Endothelial cell of umbilical vein (primary cell): Measurements from ENCODE around the gene PFKP. TPM values are rescaled to one million over a fixed set of nuclear protein-coding genes. Genes with fewer than 3 reads are reported as not detected.

ENCODE experiments used
- BruUV-seq: library from RNA; stranded (reverse); fragments of 400-500 nt; replicated peaks from 2 replicates; lab custom pipeline; 2021; lab: Mats Ljungman, UMichigan
- CTCF ChIA-PET: fragments of 300-600, 350-600 bp; sonication (Branson Sonifier 250); formaldehyde crosslinking; loops from one replicate; lab custom pipeline; 2021; ENCODE audit warnings: antibody characterized with exemption, inconsistent platforms; lab: Charles Lee
- POLR2A ChIA-PET: fragments of 300-600, 350-600 bp; sonication (Branson Sonifier 250); formaldehyde crosslinking; loops from one replicate; lab custom pipeline; 2021; ENCODE audit warnings: antibody characterized with exemption, inconsistent platforms; lab: Charles Lee
- DNase-seq: peaks from one replicate; pipeline ENCODE4 v3.0.0-alpha.2; 2011; ENCODE audit warnings: low read depth, low spot score
- FAIRE-seq: peaks from 2 replicates; lab custom pipeline; 2011; peaks lifted over from hg19 to GRCh38; lab: Jason Lieb, UNC
- H2AFZ ChIP-seq: 2 replicates; pipeline ENCODE4 v1.6.0; 2012; ENCODE audit warnings: low read depth, low read length, control low read depth, inconsistent platforms
- H3K27ac ChIP-seq: 2 replicates; pipeline ENCODE4 v1.5.1; 2011; ENCODE audit warnings: low read depth, mild to moderate bottlenecking, control low read depth, low read length, moderate library complexity; ENCODE audit not compliant: insufficient read depth
- H3K27me3 ChIP-seq, 2 experiments: 2 replicates each; pipeline versions ENCODE4 v1.6.0 to v1.6.1; 2011; ENCODE audit warnings: low read length in 2 of 2, mixed read lengths in 1 of 2; ENCODE audit not compliant: control insufficient read depth in 2 of 2, insufficient read depth in 2 of 2
- H3K36me3 ChIP-seq, 2 experiments: 2 replicates in 1 of 2; 3 replicates in 1 of 2; pipeline ENCODE4 v1.5.1; 2011; ENCODE audit warnings: low read length in 2 of 2, mild to moderate bottlenecking in 1 of 2, moderate library complexity in 1 of 2; ENCODE audit not compliant: control insufficient read depth in 2 of 2, insufficient read depth in 2 of 2; ENCODE audit errors: extremely low read depth in 1 of 2
- H3K4me1 ChIP-seq: 3 replicates; pipeline ENCODE4 v1.5.1; 2011; ENCODE audit warnings: mild to moderate bottlenecking, low read length; ENCODE audit not compliant: control insufficient read depth, insufficient read depth; ENCODE audit errors: extremely low read depth
- H3K4me2 ChIP-seq: 2 replicates; pipeline ENCODE4 v1.6.1; 2011; ENCODE audit warnings: low read length, control low read depth, mixed read lengths; ENCODE audit not compliant: insufficient read depth
- H3K4me3 ChIP-seq, 3 experiments: fragments of 200-600 bp in 1 of 3; sonication (generic), shearing (Covaris generic) in 1 of 3; replicated peaks in 1 of 3; 2 replicates each; pipeline ENCODE4 v1.5.1; 2011 to 2016; ENCODE audit warnings: control low read depth in 3 of 3, low read length in 3 of 3, mild to moderate bottlenecking in 2 of 3, inconsistent platforms in 1 of 3, low read depth in 1 of 3, moderate library complexity in 1 of 3; ENCODE audit not compliant: insufficient read depth in 1 of 3
- H3K79me2 ChIP-seq: 2 replicates; pipeline ENCODE4 v1.6.0; 2012; ENCODE audit warnings: low read length, inconsistent platforms; ENCODE audit not compliant: control insufficient read depth, insufficient read depth
- H3K9ac ChIP-seq: replicated peaks from 2 replicates; pipeline ENCODE3; 2011; ENCODE audit warnings: low read length, control low read depth; ENCODE audit not compliant: insufficient read depth; ENCODE audit errors: extremely low read depth
- H3K9me1 ChIP-seq: replicated peaks from 3 replicates; pipeline ENCODE4 v1.6.0; 2011; ENCODE audit warnings: mild to moderate bottlenecking, low read length; ENCODE audit not compliant: control insufficient read depth, insufficient read depth; ENCODE audit errors: extremely low read depth
- H3K9me3 ChIP-seq: replicated peaks from 2 replicates; pipeline ENCODE4 v1.5.1; 2012; ENCODE audit warnings: low read length, inconsistent platforms; ENCODE audit not compliant: control insufficient read depth, insufficient read depth
- H4K20me1 ChIP-seq: replicated peaks from 2 replicates; pipeline ENCODE3; 2011; ENCODE audit warnings: mild to moderate bottlenecking, low read length; ENCODE audit not compliant: control insufficient read depth, insufficient read depth; ENCODE audit errors: extremely low read depth
- EZH2 ChIP-seq: IDR thresholded peaks from 2 replicates; pipeline ENCODE4 v1.6.1; 2012; ENCODE audit warnings: borderline replicate concordance, low read depth, mild to moderate bottlenecking, moderate library complexity, low read length, inconsistent platforms; ENCODE audit not compliant: severe bottlenecking
- FOS ChIP-seq: IDR thresholded peaks from 2 replicates; pipeline ENCODE4 v1.6.1; 2011; ENCODE audit warnings: mild to moderate bottlenecking, low read length, moderate library complexity, borderline replicate concordance; ENCODE audit not compliant: insufficient read depth
- GATA2 ChIP-seq: IDR thresholded peaks from 2 replicates; pipeline ENCODE4 v1.7.0; 2011; ENCODE audit warnings: low read depth, mild to moderate bottlenecking, moderate library complexity, mixed read lengths, low read length; ENCODE audit not compliant: insufficient read length, insufficient read depth
- JUN ChIP-seq: IDR thresholded peaks from 2 replicates; pipeline ENCODE4 v1.6.1; 2011; ENCODE audit warnings: borderline replicate concordance, low read depth; ENCODE audit not compliant: insufficient read length, insufficient read depth
- MYC ChIP-seq: IDR thresholded peaks from one replicate; pipeline ENCODE4 v1.6.1; 2011; ENCODE audit warnings: mild to moderate bottlenecking, low read depth, low read length
- POLR2A ChIP-seq: IDR thresholded peaks from 2 replicates; pipeline ENCODE4 v1.6.1; 2012; ENCODE audit warnings: low read depth, mild to moderate bottlenecking, control low read depth, low read length
- POLR2AphosphoS5 ChIP-seq: IDR thresholded peaks from 2 replicates; pipeline ENCODE4 v1.6.1; 2012; ENCODE audit warnings: low read depth, mild to moderate bottlenecking, control low read depth, low read length, moderate library complexity; ENCODE audit not compliant: insufficient read depth
- dilution Hi-C: fragments of 300-500 bp; cut with MboI; formaldehyde crosslinking; loops from one replicate; pipeline ENCODE4 v1.15.0; 2019; ENCODE audit warnings: low sequenced_read_pairs; ENCODE audit not compliant: extremely low pct_ligation_motif_present
- intact Hi-C: fragments of 100-400 bp; cut with micrococcal nuclease; formaldehyde crosslinking; loops from one replicate; pipeline ENCODE4 v1.10.0; 2022
- polyA plus RNA-seq, 4 experiments: library from polyadenylated mRNA; depleted of rRNA in 3 of 4; stranded (reverse) in 3 of 4; unstranded in 1 of 4; fragments of >200 nt; gene quantifications; 2 replicates each; pipeline versions ENCODE4 v1.2.1 to v1.2.3, GENCODE V29; 2011 to 2012; ENCODE audit warnings: missing spikeins in 1 of 4
- total RNA-seq: library from RNA; stranded (reverse); gene quantifications from 2 replicates; pipeline ENCODE4 v1.2.3, GENCODE V29; 2021
- TF ChIP-seq, protein P1 (sequence below), 2 donors: IDR thresholded peaks; 1 replicate in 1 of 2; 2 replicates in 1 of 2; pipeline ENCODE4 v1.5.1; 2011; ENCODE audit warnings: low read length in 2 of 2, mild to moderate bottlenecking in 2 of 2, moderate library complexity in 2 of 2, control low read depth in 1 of 2, inconsistent platforms in 1 of 2, low read depth in 1 of 2; ENCODE audit not compliant: insufficient read depth in 1 of 2; ENCODE audit errors: extremely low read depth in 1 of 2
- TF ChIP-seq, protein P2 (sequence below): IDR thresholded peaks from 2 replicates; pipeline ENCODE4 v1.6.1; 2011; ENCODE audit not compliant: insufficient read depth, insufficient read length

Gene PFKP
- total and polyA plus RNA-seq, 2 donors (not counting 3 experiments of a cell fraction or from before 2014, with no cell fraction given) = 185 to 359 TPM

DNA sequence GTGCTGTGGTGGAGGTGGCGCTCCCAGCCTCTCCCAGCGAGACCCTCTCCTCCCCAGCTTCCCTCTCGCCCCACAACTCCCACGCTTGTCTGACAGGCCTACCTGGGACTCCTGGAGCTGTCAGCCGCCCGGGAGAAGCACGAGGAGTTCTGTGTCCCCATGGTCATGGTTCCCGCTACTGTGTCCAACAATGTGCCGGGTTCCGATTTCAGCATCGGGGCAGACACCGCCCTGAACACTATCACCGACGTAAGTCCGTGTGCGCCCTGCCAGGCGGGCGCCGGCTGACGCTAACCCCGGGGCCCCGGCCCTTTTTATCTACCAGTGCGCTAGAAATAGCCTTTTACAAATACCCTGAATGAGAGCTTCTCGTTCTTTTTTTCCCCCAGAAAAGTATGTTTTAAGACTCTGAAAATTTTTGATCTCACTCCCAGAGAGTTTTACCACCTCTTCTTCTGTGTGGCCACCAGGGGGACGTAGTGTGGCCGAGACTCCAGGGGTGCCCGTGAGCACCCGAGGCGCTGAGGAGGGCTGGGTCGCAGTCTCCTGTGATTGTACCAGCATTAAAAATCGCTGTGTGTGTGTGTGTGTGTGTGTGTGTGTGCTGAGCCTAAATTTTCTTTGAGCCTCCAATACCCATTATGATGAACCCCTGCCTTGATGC lies 52.6 kb downstream of the PFKP start:
- Histone ChIP-seq H3K27me3 (no peaks in the 10 kb centered on the region), H3K27ac (no peak overlapping the region), H3K4me1 (peaks cover 4% of the 10 kb centered on the region), H3K36me3 (peaks cover 29 to 56% of the 10 kb centered on the region in 2 experiments), H3K4me2 (no peak overlapping the region), H3K79me2 (peaks cover 12% of the 10 kb centered on the region), H3K9ac (no peak overlapping the region), H4K20me1 (no peaks in the 10 kb centered on the region), H3K9me1 (no peaks in the 10 kb centered on the region), H3K9me3 (no peaks in the 10 kb centered on the region), H3K4me3 (no peak overlapping the region), H2AFZ (no peak overlapping the region)
- no peak for TF ChIP-seq MYC
- TF ChIP-seq, protein P1, sequence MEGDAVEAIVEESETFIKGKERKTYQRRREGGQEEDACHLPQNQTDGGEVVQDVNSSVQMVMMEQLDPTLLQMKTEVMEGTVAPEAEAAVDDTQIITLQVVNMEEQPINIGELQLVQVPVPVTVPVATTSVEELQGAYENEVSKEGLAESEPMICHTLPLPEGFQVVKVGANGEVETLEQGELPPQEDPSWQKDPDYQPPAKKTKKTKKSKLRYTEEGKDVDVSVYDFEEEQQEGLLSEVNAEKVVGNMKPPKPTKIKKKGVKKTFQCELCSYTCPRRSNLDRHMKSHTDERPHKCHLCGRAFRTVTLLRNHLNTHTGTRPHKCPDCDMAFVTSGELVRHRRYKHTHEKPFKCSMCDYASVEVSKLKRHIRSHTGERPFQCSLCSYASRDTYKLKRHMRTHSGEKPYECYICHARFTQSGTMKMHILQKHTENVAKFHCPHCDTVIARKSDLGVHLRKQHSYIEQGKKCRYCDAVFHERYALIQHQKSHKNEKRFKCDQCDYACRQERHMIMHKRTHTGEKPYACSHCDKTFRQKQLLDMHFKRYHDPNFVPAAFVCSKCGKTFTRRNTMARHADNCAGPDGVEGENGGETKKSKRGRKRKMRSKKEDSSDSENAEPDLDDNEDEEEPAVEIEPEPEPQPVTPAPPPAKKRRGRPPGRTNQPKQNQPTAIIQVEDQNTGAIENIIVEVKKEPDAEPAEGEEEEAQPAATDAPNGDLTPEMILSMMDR (IDR thresholded peaks at IDR 0.05; ENCODE audit: extremely low read depth in 1 of 2, insufficient read depth in 1 of 2, low read depth in 1 of 2, low read length in 2 of 2) = peak; percentile 51 to 59
- ChIA-PET POLR2A (no interaction called here), CTCF (interaction anchor here (2.1 kb wide), 1 partner anchor 39 kb away, joined by 7 read pairs; no protein-coding TSS in a partner anchor)
- intact Hi-C loops = no loop called here
- dilution Hi-C loops = no loop called here
- DNase-seq = no peak
- peak; percentile 64 for FAIRE-seq
- BruUV-seq = no TSS peak

DNA sequence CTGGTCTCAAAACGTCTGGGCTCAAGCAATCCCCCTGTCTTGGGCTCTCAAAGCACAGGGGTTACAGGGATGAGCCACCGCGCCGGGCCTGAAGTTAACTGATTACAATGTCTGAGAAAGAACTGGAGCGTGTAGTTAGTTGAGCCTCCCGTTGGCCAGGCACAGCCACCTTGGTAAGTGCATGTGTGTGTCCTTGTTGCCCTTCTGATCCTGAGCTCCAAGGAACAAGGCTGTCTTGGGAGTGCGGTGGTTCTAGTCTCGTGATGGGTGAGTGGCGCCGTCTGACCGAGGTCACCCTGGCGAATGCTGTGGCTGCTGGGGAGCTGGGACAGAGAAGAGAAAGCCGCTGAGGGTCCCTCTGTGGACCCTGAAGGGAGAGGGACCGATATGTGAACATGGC lies 54.7 kb downstream of the PFKP start:
- H3K9ac ChIP-seq = no peak overlapping the region
- no TSS peak for BruUV-seq
- intact Hi-C loops (no loop called here), dilution Hi-C loops (no loop called here)
- no peaks in the 10 kb centered on the region for H3K9me1 ChIP-seq
- peaks cover 4% of the 10 kb centered on the region for H3K4me1 ChIP-seq
- H3K27me3 ChIP-seq = no peaks in the 10 kb centered on the region
- H3K9me3 ChIP-seq = no peaks in the 10 kb centered on the region
- peaks cover 21 to 57% of the 10 kb centered on the region in 2 experiments for H3K36me3 ChIP-seq
- ChIA-PET CTCF (interaction anchor here (1.0 to 1.6 kb wide), 2 partner anchors 11 to 41 kb away, joined by 3 read pairs; no protein-coding TSS in a partner anchor), POLR2A (no interaction called here)
- FAIRE-seq = no peak
- H4K20me1 ChIP-seq = no peaks in the 10 kb centered on the region
- TF ChIP-seq, protein P1 (IDR thresholded peaks at IDR 0.05; ENCODE audit: extremely low read depth in 1 of 2, insufficient read depth in 1 of 2, low read depth in 1 of 2, low read length in 2 of 2) = no peak
- TF ChIP-seq, protein P2, sequence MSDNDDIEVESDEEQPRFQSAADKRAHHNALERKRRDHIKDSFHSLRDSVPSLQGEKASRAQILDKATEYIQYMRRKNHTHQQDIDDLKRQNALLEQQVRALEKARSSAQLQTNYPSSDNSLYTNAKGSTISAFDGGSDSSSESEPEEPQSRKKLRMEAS = no peak
- TF ChIP-seq EZH2 = no peak
- TF ChIP-seq POLR2AphosphoS5 = no peak
- no peak for TF ChIP-seq MYC
- no peak for TF ChIP-seq JUN
- no peak for TF ChIP-seq FOS
- no peak for TF ChIP-seq POLR2A
- no peak for TF ChIP-seq GATA2
- no peak overlapping the region for H3K27ac ChIP-seq
- no peak for DNase-seq
- H2AFZ ChIP-seq = no peak overlapping the region
- H3K79me2 ChIP-seq = peaks cover 20% of the 10 kb centered on the region
- H3K4me2 ChIP-seq = no peak overlapping the region
- H3K4me3 ChIP-seq = no peak overlapping the region
